GM18858 (cell line): Measurements from ENCODE around the gene KRTAP22-1.

Source experiments
- ATAC-seq: cut with Tn5 transposase; IDR thresholded peaks from one replicate; pipeline ENCODE4 v1.9.1; 2021; ENCODE audit not compliant: unreplicated experiment

KRTAP22-1 gene

GRCh38 chr21:30600787-30601186, at the start of gene KRTAP22-1:
Gene KRTAP22-1 (plus strand): TSS chr21:30601087.
- ATAC-seq, result no peak

GRCh38 chr21:30552782-30553181, 48.1 kb upstream of the KRTAP22-1 start:
- ATAC-seq, result no peak

DNA sequence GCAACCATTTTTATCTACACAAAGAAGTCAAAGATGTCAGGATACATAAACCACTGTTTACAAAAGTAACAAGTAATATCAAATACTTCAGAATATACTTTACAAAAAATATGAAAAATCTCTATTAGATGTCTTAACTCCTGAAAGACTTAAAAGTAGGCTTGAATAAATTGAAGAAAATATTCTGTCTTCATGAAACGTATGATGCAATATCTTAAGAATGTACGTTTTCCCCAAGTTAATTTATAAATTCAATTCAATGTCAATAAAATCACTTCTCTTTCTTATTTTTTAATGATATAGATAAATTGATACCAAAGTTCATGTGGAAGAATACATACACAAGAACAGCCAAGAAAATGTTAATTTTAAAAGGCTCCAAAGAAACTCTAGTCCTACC, 45.8 kb upstream of the KRTAP22-1 start:
- ATAC-seq, result no peak

GRCh38 chr21:30561264-30561895, 39.5 kb upstream of the KRTAP22-1 start, which contains the start of gene KRTAP19-7:
Gene KRTAP19-7 (minus strand): TSS chr21:30561314. CDS start chr21:30561289, 25 bp downstream.
- ATAC-seq, result no peak

- no peak for ATAC-seq
These were observed 38.9 kb upstream of the KRTAP22-1 start for GRCh38 chr21:30561957-30562356.

- ATAC-seq, result no peak
These were observed 37.8 kb upstream of the KRTAP22-1 start for GRCh38 chr21:30563072-30563471.

DNA sequence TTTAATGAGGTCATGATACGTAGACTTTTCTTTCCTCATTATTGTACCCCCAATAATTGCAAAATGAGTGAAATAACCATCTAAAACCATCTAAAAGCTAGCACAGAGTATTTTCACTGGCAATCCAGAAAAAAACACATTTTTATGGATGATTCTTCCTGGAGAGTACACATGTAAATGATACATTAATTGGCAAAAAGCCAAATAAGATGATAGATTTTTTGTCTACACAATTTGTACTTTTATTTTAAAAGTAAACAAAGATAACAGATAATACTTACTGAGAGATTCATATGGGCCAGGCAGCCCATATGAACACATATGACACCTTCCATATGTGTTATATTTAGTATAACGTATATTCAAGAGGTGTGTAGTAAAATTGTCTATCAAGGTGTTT, 37.3 kb upstream of the KRTAP22-1 start:
- no peak for ATAC-seq

- ATAC-seq, result no peak
These were observed 33.3 kb upstream of the KRTAP22-1 start for GRCh38 chr21:30567617-30568016.

DNA sequence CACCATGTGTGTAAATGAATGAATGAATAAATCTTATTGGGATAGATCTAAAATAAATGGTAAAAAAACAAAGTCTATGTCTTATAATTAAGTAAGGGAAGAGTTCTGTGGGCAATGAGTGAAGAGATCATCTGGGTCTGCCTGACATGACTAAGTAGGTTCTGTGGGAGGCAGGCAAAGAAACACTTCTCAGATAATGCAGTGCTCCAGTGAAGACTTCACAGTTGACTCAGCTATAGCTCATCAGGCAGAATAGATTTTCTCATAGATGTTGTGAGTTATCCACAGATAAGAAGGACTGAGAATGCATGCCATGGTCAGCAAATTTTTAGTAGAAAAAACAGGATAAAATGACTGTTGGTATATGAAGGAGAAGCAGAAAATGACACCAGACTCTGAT, 23.1 kb upstream of the KRTAP22-1 start:
- ATAC-seq, result no peak

GRCh38 chr21:30579346-30579745, 21.5 kb upstream of the KRTAP22-1 start:
- no peak for ATAC-seq

DNA sequence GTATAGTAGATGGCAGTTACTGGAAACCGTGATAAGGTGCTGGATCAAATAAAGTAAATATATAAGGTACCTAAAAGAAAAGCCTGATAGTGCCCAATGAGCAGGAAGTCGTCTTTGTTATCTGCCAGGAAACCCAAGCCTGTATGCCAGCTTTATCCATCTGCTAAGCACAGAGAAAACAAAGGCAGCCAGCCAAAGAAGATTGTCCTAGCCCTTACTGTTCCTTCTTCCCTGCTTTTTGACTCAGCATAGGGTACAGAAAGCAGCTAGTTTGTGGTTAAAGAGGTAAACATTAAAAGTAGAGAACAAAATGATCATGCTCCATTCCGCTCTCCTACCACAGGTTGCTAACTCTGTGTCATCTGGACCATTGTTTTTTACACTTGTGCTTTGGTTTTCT, 20.8 kb upstream of the KRTAP22-1 start:
- ATAC-seq, result no peak

DNA sequence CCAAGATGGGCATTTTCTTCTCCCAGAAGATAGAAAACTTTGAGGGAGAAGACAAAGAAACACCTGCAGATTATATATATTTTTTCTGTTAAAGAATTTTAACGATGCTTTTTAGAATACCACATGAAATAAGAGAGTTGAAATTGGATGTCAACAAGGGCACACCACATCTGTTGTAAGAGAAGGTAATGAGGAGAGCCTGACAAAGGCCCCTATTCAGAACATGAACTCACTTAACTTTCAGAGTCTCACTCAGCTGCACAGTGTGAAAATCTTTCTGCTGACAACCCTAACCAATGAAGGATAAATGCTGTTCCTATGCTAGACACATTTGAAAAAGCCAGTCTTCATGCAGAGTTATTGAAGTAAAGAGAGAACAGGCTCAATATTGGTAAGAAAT, 18.0 kb upstream of the KRTAP22-1 start:
- ATAC-seq, result no peak

DNA sequence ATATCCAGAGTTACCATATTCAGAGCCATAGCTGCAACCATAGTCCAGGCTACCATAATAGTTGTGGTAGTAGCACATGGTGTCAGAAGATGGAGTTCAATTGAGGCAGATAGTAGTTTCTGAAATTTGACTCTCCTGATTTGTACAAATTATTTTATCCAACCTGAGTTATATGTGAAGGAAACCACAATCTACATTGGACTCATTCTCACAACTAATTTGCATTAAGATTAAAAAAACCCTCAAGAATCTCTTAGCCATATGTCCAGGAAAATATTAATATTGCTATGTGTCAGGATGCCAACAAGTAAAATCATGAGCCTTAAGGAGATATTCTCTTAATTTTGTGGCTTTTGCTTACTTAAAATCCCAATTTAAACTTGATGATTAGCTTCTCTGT, 10.6 kb upstream of the KRTAP22-1 start, which contains the start of gene KRTAP22-2:
KRTAP22-2 (minus strand) TSS at position 101 of the 400 bp plus-strand sequence.
- no peak for ATAC-seq

GRCh38 chr21:30592140-30592539, 8.7 kb upstream of the KRTAP22-1 start, which contains the start of gene KRTAP6-3:
Gene KRTAP6-3 (plus strand): TSS chr21:30592440. CDS start chr21:30592446, 6 bp downstream.
- ATAC-seq, result no peak

- no peak for ATAC-seq
These were observed 2.1 kb upstream of the KRTAP22-1 start, which contains the start of gene KRTAP6-2 for GRCh38 chr21:30598802-30599201. Gene KRTAP6-2 (minus strand): TSS chr21:30598902. CDS start chr21:30598874, 28 bp downstream.

DNA sequence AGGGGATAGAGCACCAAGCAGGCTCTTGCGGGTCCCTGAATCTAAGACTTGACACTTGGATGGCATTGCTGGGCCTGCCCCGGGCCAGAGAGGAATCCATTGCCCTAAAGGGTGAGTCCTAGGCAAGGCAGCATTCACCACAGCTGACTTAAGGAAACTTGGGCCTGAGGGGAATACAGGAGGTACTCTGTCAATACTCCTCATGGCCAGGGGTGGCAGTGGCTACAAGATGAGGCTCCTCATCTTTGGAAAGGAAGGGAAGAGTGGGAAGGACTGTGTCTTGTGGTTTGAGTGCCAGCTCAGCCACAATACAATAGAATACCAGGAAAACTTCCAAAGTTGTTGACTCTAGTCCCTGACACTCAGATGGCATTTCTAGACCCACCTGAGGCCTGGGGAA, 5.1 kb downstream of the KRTAP22-1 start:
- ATAC-seq, result no peak

GRCh38 chr21:30612132-30612531, 11.2 kb downstream of the KRTAP22-1 start:
- no peak for ATAC-seq

- ATAC-seq, result no peak
These were observed 12.9 kb downstream of the KRTAP22-1 start, which contains the start of gene KRTAP6-1 for GRCh38 chr21:30613836-30614235. Gene KRTAP6-1 (minus strand): TSS chr21:30613930. CDS start chr21:30613904, 26 bp downstream.

GRCh38 chr21:30615199-30615598, 14.3 kb downstream of the KRTAP22-1 start:
- ATAC-seq, result no peak

- no peak for ATAC-seq
These were observed 15.2 kb downstream of the KRTAP22-1 start, which contains the start of gene KRTAP20-1 for GRCh38 chr21:30616125-30616524. Gene KRTAP20-1 (plus strand): TSS chr21:30616425. CDS start chr21:30616455, 30 bp downstream.

DNA sequence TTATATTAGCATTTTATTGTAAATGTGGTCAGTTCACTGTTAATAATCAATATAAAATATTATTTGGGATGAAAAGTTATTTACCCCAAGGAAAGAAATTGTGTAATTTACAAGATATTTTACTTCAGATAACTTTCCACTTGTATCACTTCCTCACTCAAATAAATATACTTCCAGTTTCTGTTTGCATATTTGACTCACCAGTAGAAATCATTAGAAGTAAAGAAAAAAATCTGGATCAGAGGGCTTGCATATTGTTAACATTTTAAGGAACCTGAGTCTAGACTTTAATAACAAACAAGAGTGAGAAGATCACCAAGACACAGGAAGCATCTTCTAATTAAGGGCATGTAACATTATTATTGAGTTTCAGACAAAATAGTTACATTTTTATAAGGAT, 19.2 kb downstream of the KRTAP22-1 start:
- ATAC-seq, result no peak

- no peak for ATAC-seq
These were observed 19.6 kb downstream of the KRTAP22-1 start, which contains the start of gene KRTAP20-4 for GRCh38 chr21:30620522-30620921. Gene KRTAP20-4 (plus strand): TSS chr21:30620627.
